NCI-H2171 (cell line): ENCODE data around the gene OSBPL9.

Experiments used
- DNase-seq: peaks from one replicate; lab custom pipeline; 2025; lab: John Stamatoyannopoulos, UW

Gene OSBPL9

GRCh38 chr1:51616903-51617708, at the start of gene OSBPL9:
TSS of gene OSBPL9 (plus strand) at chr1:51617092. CDS start at chr1:51617111, 19 bp downstream.
- DNase-seq = peak; percentile 90

GRCh38 chr1:51567653-51568052, 49.2 kb upstream of the OSBPL9 start:
- DNase-seq = no peak

- no peak for DNase-seq
These were observed 48.5 kb upstream of the OSBPL9 start for GRCh38 chr1:51568231-51568935.

GRCh38 chr1:51569284-51570062, 47.4 kb upstream of the OSBPL9 start:
- no peak for DNase-seq

GRCh38 chr1:51570063-51570710, 46.7 kb upstream of the OSBPL9 start:
- DNase-seq = no peak

GRCh38 chr1:51572365-51572764, 44.5 kb upstream of the OSBPL9 start:
- no peak for DNase-seq

GRCh38 chr1:51574796-51575195, 42.1 kb upstream of the OSBPL9 start:
- DNase-seq = no peak

GRCh38 chr1:51575406-51576084, 41.3 kb upstream of the OSBPL9 start:
- DNase-seq = peak; percentile 3

GRCh38 chr1:51576085-51576444, 40.8 kb upstream of the OSBPL9 start:
- DNase-seq = no peak

GRCh38 chr1:51576923-51577322, 40.0 kb upstream of the OSBPL9 start:
- no peak for DNase-seq

GRCh38 chr1:51578383-51579109, 38.3 kb upstream of the OSBPL9 start:
- no peak for DNase-seq

- no peak for DNase-seq
These were observed 35.7 kb upstream of the OSBPL9 start for GRCh38 chr1:51581238-51581637.

- DNase-seq = no peak
These were observed 33.4 kb upstream of the OSBPL9 start for GRCh38 chr1:51583532-51583931.

- DNase-seq = no peak
These were observed 32.9 kb upstream of the OSBPL9 start for GRCh38 chr1:51584021-51584420.

- no peak for DNase-seq
These were observed 24.2 kb upstream of the OSBPL9 start for GRCh38 chr1:51592711-51593110.

GRCh38 chr1:51594716-51595115, 22.2 kb upstream of the OSBPL9 start:
- DNase-seq = no peak

- DNase-seq = no peak
These were observed 16.4 kb upstream of the OSBPL9 start for GRCh38 chr1:51600529-51600928.

GRCh38 chr1:51600965-51601364, 15.9 kb upstream of the OSBPL9 start:
- DNase-seq = no peak

- no peak for DNase-seq
These were observed 10.8 kb upstream of the OSBPL9 start for GRCh38 chr1:51605961-51606723.

GRCh38 chr1:51607681-51608095, 9.2 kb upstream of the OSBPL9 start:
- DNase-seq = no peak
